ENCODE measurements around the gene TMEM255B.

TMEM255B gene

DNA sequence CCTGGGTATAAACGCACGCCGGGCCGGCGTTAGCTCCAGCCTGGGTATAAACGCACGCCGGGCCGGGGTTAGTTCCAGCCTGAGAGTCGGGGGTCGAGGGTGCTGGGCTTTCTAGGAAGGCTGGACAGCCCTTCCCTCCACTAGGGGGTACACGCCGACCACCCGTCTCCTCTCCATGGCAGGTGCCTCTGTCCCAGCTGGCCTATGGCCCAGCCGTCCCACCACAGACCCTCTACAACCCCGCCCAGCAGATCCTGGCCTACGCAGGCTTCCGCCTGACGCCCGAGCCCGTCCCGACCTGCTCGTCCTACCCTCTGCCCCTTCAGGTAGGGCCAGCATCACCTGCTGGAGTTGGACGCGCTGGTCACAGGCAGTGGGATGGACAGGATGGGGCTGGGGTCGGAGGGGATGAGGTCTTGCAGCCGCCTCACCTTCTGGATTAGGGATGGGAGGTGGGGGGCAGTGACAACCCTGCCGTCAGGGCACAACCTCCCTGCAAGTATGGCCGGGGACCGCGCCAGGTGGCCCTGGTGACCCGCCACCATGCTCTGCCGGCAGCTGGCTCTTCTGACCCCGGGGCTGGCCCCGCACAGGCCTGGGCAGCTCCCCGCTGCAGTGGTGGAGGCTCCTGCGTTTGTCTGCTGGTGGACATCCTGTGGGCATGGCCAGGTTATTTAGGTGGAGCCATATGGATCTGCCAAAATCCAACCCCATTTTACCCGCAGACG, 45.8 kb downstream of the TMEM255B start:
- Histone ChIP-seq H2AFZ (ENCODE audit: low read depth, low read length, severe bottlenecking) (no peak overlapping the region), H3K4me2 (ENCODE audit: low read depth, low read length, poor library complexity, severe bottlenecking) (no peak overlapping the region), H4K20me1 (ENCODE audit: low read depth, low read length) (no peaks in the 10 kb centered on the region), H3F3A (ENCODE audit: insufficient read depth) (no peaks in the 10 kb centered on the region), H3K36me3 (ENCODE audit: low read length) (no peaks in the 10 kb centered on the region), H3K9ac (ENCODE audit: low read length) (no peak overlapping the region), H3K9me3 (ENCODE audit: insufficient read depth, low read length) (peaks cover 12% of the 10 kb centered on the region; the same call in 1 of the 2 replicates), H3K4me3 (ENCODE audit: insufficient read depth, low read length, poor library complexity, severe bottlenecking) (no peak overlapping the region), H3K27ac (ENCODE audit: low read depth, low read length) (no peak overlapping the region), H3K27me3 (ENCODE audit: low read length) (no peaks in the 10 kb centered on the region), H3K79me2 (ENCODE audit: insufficient read depth, low read length) (no peaks in the 10 kb centered on the region), H3K9me2 (replicated peaks; ENCODE audit: insufficient read depth, low read length) (no peaks in the 10 kb centered on the region)
- TF ChIP-seq, protein P1, sequence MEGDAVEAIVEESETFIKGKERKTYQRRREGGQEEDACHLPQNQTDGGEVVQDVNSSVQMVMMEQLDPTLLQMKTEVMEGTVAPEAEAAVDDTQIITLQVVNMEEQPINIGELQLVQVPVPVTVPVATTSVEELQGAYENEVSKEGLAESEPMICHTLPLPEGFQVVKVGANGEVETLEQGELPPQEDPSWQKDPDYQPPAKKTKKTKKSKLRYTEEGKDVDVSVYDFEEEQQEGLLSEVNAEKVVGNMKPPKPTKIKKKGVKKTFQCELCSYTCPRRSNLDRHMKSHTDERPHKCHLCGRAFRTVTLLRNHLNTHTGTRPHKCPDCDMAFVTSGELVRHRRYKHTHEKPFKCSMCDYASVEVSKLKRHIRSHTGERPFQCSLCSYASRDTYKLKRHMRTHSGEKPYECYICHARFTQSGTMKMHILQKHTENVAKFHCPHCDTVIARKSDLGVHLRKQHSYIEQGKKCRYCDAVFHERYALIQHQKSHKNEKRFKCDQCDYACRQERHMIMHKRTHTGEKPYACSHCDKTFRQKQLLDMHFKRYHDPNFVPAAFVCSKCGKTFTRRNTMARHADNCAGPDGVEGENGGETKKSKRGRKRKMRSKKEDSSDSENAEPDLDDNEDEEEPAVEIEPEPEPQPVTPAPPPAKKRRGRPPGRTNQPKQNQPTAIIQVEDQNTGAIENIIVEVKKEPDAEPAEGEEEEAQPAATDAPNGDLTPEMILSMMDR (IDR thresholded peaks at IDR 0.05; ENCODE audit: insufficient read depth, low read length, poor library complexity, severe bottlenecking), result no peak
- TF ChIP-seq EZH2phosphoT487 (conservative IDR thresholded peaks at IDR 0.05; ENCODE audit: low read length), result no peak

DNA sequence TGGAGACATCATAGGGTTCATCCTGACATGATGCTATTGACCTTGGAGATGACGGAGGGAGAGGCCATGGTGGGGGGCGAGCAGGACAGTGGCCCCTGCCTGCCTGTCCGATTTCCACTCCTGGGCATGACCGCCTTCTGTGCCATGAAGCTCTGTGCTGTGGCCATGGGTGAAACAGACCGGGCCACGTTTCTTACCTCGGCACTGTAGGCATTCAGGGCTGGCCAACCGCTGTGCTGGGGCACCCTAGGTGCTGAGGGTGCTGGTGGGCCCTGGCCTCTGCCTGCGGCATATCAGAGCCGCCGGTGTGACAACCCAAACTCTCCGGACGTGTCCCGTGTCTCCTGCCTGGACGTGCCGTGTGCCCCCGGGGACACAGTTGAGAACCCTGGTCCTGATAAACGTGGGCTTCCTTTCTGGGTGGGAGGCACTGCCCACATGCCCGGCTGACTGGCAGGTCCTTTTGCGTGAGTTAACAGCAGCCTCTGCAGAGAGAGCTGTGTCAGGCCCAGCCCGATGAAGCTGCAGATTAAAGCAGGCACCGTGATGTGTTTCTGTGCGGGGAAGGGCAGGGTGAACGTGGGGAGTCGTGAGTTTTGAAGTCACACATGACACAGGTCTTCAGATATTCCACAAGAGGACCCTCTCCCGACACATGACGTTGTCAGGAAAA, 46.5 kb downstream of the TMEM255B start:
- Histone ChIP-seq H4K20me1 (ENCODE audit: low read depth, low read length) (no peaks in the 10 kb centered on the region), H3K9me2 (replicated peaks; ENCODE audit: insufficient read depth, low read length) (no peaks in the 10 kb centered on the region), H3K27ac (ENCODE audit: low read depth, low read length) (no peak overlapping the region), H3F3A (ENCODE audit: insufficient read depth) (no peaks in the 10 kb centered on the region), H2AFZ (ENCODE audit: low read depth, low read length, severe bottlenecking) (no peak overlapping the region), H3K79me2 (ENCODE audit: insufficient read depth, low read length) (no peaks in the 10 kb centered on the region), H3K27me3 (ENCODE audit: low read length) (no peaks in the 10 kb centered on the region), H3K9ac (ENCODE audit: low read length) (no peak overlapping the region), H3K4me2 (ENCODE audit: low read depth, low read length, poor library complexity, severe bottlenecking) (no peak overlapping the region), H3K9me3 (ENCODE audit: insufficient read depth, low read length) (peaks cover 12% of the 10 kb centered on the region; the same call in 1 of the 2 replicates), H3K4me3 (ENCODE audit: insufficient read depth, low read length, poor library complexity, severe bottlenecking) (no peak overlapping the region), H3K36me3 (ENCODE audit: low read length) (no peaks in the 10 kb centered on the region)
- TF ChIP-seq EZH2phosphoT487 (conservative IDR thresholded peaks at IDR 0.05; ENCODE audit: low read length), result no peak
- TF ChIP-seq, protein P1 (IDR thresholded peaks at IDR 0.05; ENCODE audit: insufficient read depth, low read length, poor library complexity, severe bottlenecking), result no peak

DNA sequence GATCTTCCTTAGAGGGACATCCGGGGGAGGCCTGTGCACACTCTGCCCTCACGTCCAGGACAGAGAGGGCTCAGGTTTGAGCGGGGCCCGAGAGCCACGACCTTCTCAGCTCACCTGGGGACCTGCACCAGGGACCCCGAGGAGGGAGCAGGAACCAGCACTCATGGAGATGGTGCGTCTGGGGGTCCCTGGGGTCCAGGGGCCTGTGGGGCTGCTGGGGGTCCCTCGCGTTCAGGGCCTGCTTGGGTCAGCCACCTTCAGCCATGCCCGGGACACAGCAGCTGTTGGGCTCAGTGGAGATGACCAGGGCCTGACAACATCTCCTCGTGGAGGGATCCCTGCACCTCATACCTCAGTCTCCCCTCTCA, 47.1 kb downstream of the TMEM255B start:
- Histone ChIP-seq H3K9me2 (replicated peaks; ENCODE audit: insufficient read depth, low read length) (no peaks in the 10 kb centered on the region), H3K4me2 (ENCODE audit: low read depth, low read length, poor library complexity, severe bottlenecking) (no peak overlapping the region), H3K27me3 (ENCODE audit: low read length) (no peaks in the 10 kb centered on the region), H3K9ac (ENCODE audit: low read length) (no peak overlapping the region), H3K9me3 (ENCODE audit: insufficient read depth, low read length) (peaks cover 12% of the 10 kb centered on the region; the same call in 1 of the 2 replicates), H3K36me3 (ENCODE audit: low read length) (no peaks in the 10 kb centered on the region), H3K4me3 (ENCODE audit: insufficient read depth, low read length, poor library complexity, severe bottlenecking) (no peak overlapping the region), H2AFZ (ENCODE audit: low read depth, low read length, severe bottlenecking) (no peak overlapping the region), H4K20me1 (ENCODE audit: low read depth, low read length) (no peaks in the 10 kb centered on the region), H3K79me2 (ENCODE audit: insufficient read depth, low read length) (no peaks in the 10 kb centered on the region), H3F3A (ENCODE audit: insufficient read depth) (no peaks in the 10 kb centered on the region), H3K27ac (ENCODE audit: low read depth, low read length) (no peak overlapping the region)
- TF ChIP-seq, protein P1 (IDR thresholded peaks at IDR 0.05; ENCODE audit: insufficient read depth, low read length, poor library complexity, severe bottlenecking), result no peak
- no peak for TF ChIP-seq EZH2phosphoT487 (conservative IDR thresholded peaks at IDR 0.05; ENCODE audit: low read length)

All from SU-DHL-6 (cell line).